Brain microvascular endothelial cell (primary cell): ENCODE measurements around the gene STYXL2.

Source experiments
- DNase-seq: peaks from one replicate; pipeline ENCODE4 v3.0.0-alpha.2; 2020
- H3K27ac ChIP-seq: fragments of 250-450 bp; sonication (Bioruptor Pico); 2 replicates; pipeline ENCODE4 v1.5.1; 2020; ENCODE audit warnings: mild to moderate bottlenecking, moderate library complexity
- H3K27me3 ChIP-seq: fragments of 250-450 bp; sonication (Bioruptor Pico); replicated peaks from 2 replicates; pipeline ENCODE4 v1.5.1; 2020; ENCODE audit warnings: mild to moderate bottlenecking
- H3K36me3 ChIP-seq: fragments of 250-450 bp; sonication (Bioruptor Pico); replicated peaks from 2 replicates; pipeline ENCODE4 v1.5.1; 2020; ENCODE audit warnings: mild to moderate bottlenecking
- H3K4me3 ChIP-seq: 2 replicates; pipeline ENCODE4 v1.5.1; 2011; ENCODE audit warnings: low read depth, mild to moderate bottlenecking, control low read depth, low read length, moderate library complexity
- CTCF ChIP-seq: IDR thresholded peaks from 2 replicates; pipeline ENCODE4 v1.5.1; 2011; ENCODE audit warnings: low read depth, mild to moderate bottlenecking, moderate library complexity, low read length, control low read depth, inconsistent platforms; ENCODE audit errors: missing control alignments
- in situ Hi-C: cut with HindIII; loops from 2 replicates; pipeline ENCODE4 v1.10.0; 2017; ENCODE audit warnings: low sequenced_read_pairs, low pct_ligation_motif_present

STYXL2 gene

GRCh38 chr1:167088746-167089417 lies 5.0 kb upstream of the STYXL2 start:
- no peak overlapping the region for H3K27ac ChIP-seq
- no peak for DNase-seq
- in situ Hi-C loops, result no loop called here
- no peak for TF ChIP-seq CTCF
- H3K4me3 ChIP-seq, result no peak overlapping the region
- H3K27me3 ChIP-seq, result no peaks in the 10 kb centered on the region
- no peaks in the 10 kb centered on the region for H3K36me3 ChIP-seq

GRCh38 chr1:167089939-167090313 lies 3.9 kb upstream of the STYXL2 start:
- Histone ChIP-seq H3K4me3 (no peak overlapping the region), H3K27me3 (no peaks in the 10 kb centered on the region), H3K36me3 (no peaks in the 10 kb centered on the region), H3K27ac (no peak overlapping the region)
- no peak for TF ChIP-seq CTCF
- no peak for DNase-seq
- in situ Hi-C loops, result no loop called here

- in situ Hi-C loops, result no loop called here
Measured at GRCh38 chr1:167090314-167090942, 3.4 kb upstream of the STYXL2 start, which contains the start of gene GPA33. Gene GPA33 (minus strand): TSS chr1:167090377. CDS start chr1:167090287, 90 bp downstream.

GRCh38 chr1:167092653-167093052 lies 1.2 kb upstream of the STYXL2 start:
- no peak for TF ChIP-seq CTCF

More at GRCh38 chr1:167090314-167090942, 3.4 kb upstream of the STYXL2 start, which contains the start of gene GPA33:
- no peak within 1 kb of the TSS for H3K27ac ChIP-seq
- no peak for TF ChIP-seq CTCF
- no peaks in the 10 kb centered on the region for H3K36me3 ChIP-seq
- no peak for DNase-seq
- H3K27me3 ChIP-seq, result no peaks in the 10 kb centered on the region
- H3K4me3 ChIP-seq, result no peak within 1 kb of the TSS

GRCh38 chr1:167094690-167095089 lies 815 bp downstream of the STYXL2 start:
- no peak for DNase-seq
- no peak for TF ChIP-seq CTCF
- in situ Hi-C loops, result no loop called here
- no peaks in the 10 kb centered on the region for H3K36me3 ChIP-seq
- H3K4me3 ChIP-seq, result no peak overlapping the region
- no peaks in the 10 kb centered on the region for H3K27me3 ChIP-seq
- H3K27ac ChIP-seq, result no peak overlapping the region

More at GRCh38 chr1:167092653-167093052, 1.2 kb upstream of the STYXL2 start:
- H3K27me3 ChIP-seq, result no peaks in the 10 kb centered on the region
- in situ Hi-C loops, result no loop called here
- H3K4me3 ChIP-seq, result no peak overlapping the region
- no peaks in the 10 kb centered on the region for H3K36me3 ChIP-seq
- no peak for DNase-seq
- H3K27ac ChIP-seq, result no peak overlapping the region
